Measurements from ENCODE around the gene DBR1.

DNA sequence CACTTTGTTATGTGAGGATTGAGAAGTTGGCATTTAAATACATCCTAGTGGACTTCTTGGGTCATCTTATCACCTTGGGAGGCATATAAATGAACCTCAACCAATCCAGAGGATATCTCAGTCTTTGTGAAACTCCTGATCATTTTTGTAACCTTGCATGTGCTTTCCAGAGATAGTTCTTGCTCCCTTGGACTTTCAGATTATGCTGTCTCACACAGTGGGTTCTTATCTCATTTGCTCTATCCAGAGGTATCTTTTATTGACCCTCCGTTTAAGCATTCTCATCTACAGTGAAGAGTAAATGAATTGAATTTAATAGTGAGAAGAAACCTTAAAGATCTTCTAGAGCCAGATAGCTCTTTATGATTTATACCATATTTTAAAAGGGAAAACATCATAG, 22.8 kb upstream of the DBR1 start:
- TF ChIP-seq, protein P1, sequence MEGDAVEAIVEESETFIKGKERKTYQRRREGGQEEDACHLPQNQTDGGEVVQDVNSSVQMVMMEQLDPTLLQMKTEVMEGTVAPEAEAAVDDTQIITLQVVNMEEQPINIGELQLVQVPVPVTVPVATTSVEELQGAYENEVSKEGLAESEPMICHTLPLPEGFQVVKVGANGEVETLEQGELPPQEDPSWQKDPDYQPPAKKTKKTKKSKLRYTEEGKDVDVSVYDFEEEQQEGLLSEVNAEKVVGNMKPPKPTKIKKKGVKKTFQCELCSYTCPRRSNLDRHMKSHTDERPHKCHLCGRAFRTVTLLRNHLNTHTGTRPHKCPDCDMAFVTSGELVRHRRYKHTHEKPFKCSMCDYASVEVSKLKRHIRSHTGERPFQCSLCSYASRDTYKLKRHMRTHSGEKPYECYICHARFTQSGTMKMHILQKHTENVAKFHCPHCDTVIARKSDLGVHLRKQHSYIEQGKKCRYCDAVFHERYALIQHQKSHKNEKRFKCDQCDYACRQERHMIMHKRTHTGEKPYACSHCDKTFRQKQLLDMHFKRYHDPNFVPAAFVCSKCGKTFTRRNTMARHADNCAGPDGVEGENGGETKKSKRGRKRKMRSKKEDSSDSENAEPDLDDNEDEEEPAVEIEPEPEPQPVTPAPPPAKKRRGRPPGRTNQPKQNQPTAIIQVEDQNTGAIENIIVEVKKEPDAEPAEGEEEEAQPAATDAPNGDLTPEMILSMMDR (conservative IDR thresholded peaks at IDR 0.05; ENCODE audit: low read depth in 2 of 2), result no peak
- TF ChIP-seq EZH2phosphoT487 (IDR thresholded peaks at IDR 0.05; ENCODE audit: unreplicated experiment), result no peak
- TF ChIP-seq EZH2 (IDR thresholded peaks at IDR 0.05; ENCODE audit: low read depth, unreplicated experiment), result no peak
- TF ChIP-seq STAT1 (IDR thresholded peaks at IDR 0.05; ENCODE audit: unreplicated experiment), result no peak
- TF ChIP-seq, protein P2, sequence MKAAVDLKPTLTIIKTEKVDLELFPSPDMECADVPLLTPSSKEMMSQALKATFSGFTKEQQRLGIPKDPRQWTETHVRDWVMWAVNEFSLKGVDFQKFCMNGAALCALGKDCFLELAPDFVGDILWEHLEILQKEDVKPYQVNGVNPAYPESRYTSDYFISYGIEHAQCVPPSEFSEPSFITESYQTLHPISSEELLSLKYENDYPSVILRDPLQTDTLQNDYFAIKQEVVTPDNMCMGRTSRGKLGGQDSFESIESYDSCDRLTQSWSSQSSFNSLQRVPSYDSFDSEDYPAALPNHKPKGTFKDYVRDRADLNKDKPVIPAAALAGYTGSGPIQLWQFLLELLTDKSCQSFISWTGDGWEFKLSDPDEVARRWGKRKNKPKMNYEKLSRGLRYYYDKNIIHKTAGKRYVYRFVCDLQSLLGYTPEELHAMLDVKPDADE (IDR thresholded peaks at IDR 0.05), result no peak
- TF ChIP-seq, protein P3, sequence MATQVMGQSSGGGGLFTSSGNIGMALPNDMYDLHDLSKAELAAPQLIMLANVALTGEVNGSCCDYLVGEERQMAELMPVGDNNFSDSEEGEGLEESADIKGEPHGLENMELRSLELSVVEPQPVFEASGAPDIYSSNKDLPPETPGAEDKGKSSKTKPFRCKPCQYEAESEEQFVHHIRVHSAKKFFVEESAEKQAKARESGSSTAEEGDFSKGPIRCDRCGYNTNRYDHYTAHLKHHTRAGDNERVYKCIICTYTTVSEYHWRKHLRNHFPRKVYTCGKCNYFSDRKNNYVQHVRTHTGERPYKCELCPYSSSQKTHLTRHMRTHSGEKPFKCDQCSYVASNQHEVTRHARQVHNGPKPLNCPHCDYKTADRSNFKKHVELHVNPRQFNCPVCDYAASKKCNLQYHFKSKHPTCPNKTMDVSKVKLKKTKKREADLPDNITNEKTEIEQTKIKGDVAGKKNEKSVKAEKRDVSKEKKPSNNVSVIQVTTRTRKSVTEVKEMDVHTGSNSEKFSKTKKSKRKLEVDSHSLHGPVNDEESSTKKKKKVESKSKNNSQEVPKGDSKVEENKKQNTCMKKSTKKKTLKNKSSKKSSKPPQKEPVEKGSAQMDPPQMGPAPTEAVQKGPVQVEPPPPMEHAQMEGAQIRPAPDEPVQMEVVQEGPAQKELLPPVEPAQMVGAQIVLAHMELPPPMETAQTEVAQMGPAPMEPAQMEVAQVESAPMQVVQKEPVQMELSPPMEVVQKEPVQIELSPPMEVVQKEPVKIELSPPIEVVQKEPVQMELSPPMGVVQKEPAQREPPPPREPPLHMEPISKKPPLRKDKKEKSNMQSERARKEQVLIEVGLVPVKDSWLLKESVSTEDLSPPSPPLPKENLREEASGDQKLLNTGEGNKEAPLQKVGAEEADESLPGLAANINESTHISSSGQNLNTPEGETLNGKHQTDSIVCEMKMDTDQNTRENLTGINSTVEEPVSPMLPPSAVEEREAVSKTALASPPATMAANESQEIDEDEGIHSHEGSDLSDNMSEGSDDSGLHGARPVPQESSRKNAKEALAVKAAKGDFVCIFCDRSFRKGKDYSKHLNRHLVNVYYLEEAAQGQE (IDR thresholded peaks at IDR 0.05; ENCODE audit: unreplicated experiment), result no peak
- TF ChIP-seq CREB1 (CRISPR knock-in tag; IDR thresholded peaks at IDR 0.05; ENCODE audit: low read depth), result no peak
